HepG2 (cell line): Measurements from ENCODE around the gene SLC17A9. TPM values are rescaled to one million over a fixed set of nuclear protein-coding genes. Genes with fewer than 3 reads are reported as not detected.

ENCODE experiments used
- CEBPB ChIP-seq: IDR thresholded peaks from 2 replicates; pipeline ENCODE4 v1.6.1; 2011; ENCODE audit warnings: low read depth, low read length, improper control_type of control experiment, borderline replicate concordance
- DDIT3 ChIP-seq: sonication (generic); formaldehyde crosslinking; IDR thresholded peaks from 2 replicates; pipeline ENCODE4 v1.4.0; 2020; ENCODE audit warnings: mild to moderate bottlenecking, missing genetic modification reagents
- ERF ChIP-seq: IDR thresholded peaks from 2 replicates; pipeline ENCODE4 v1.6.1; 2018; ENCODE audit warnings: missing biosample characterization, missing genetic modification reagents
- FOXO1 ChIP-seq: sonication (generic); formaldehyde crosslinking; IDR thresholded peaks from 2 replicates; pipeline ENCODE4 v1.4.0; 2020; ENCODE audit warnings: missing genetic modification reagents
- FOXO4 ChIP-seq: sonication (generic); formaldehyde crosslinking; conservative IDR thresholded peaks from 2 replicates; pipeline ENCODE4 v1.8.1; 2023; ENCODE audit warnings: missing genetic modification reagents
- IKZF5 ChIP-seq: IDR thresholded peaks from 2 replicates; pipeline ENCODE4 v1.6.1; 2018; ENCODE audit warnings: missing genetic modification reagents, mild to moderate bottlenecking, missing compliant biosample characterization
- MED13 ChIP-seq: sonication (generic); formaldehyde crosslinking; IDR thresholded peaks from 2 replicates; pipeline ENCODE4 v1.5.0; 2020; ENCODE audit warnings: missing genetic modification reagents
- MED8 ChIP-seq: sonication (generic); formaldehyde crosslinking; IDR thresholded peaks from 2 replicates; pipeline ENCODE4 v1.8.1; 2023; ENCODE audit warnings: mild to moderate bottlenecking, missing genetic modification reagents; ENCODE audit not compliant: insufficient replicate concordance
- RARA ChIP-seq: IDR thresholded peaks from 2 replicates; pipeline ENCODE4 v1.6.1; 2016; ENCODE audit warnings: missing genetic modification reagents, missing compliant biosample characterization
- RFX5 ChIP-seq: IDR thresholded peaks from 2 replicates; pipeline ENCODE4 v1.6.1; 2011; ENCODE audit warnings: low read depth, low read length, improper control_type of control experiment
- TBP ChIP-seq: sonication (generic); formaldehyde crosslinking; IDR thresholded peaks from 2 replicates; pipeline ENCODE4 v1.5.0; 2020; ENCODE audit warnings: missing genetic modification reagents
- ZBTB37 ChIP-seq: sonication (generic); formaldehyde crosslinking; IDR thresholded peaks from 2 replicates; pipeline ENCODE4 v1.4.0; 2020; ENCODE audit warnings: mild to moderate bottlenecking, missing genetic modification reagents
- ZFP36 ChIP-seq: fragments of 150-350 bp; IDR thresholded peaks from 2 replicates; pipeline ENCODE4 v1.6.1; 2018; ENCODE audit warnings: borderline replicate concordance, low read length, low read depth; ENCODE audit not compliant: partially characterized antibody
- ZKSCAN5 ChIP-seq: sonication (generic); formaldehyde crosslinking; IDR thresholded peaks from 2 replicates; pipeline ENCODE4 v1.5.1; 2020; ENCODE audit warnings: mild to moderate bottlenecking, missing genetic modification reagents
- ZNF10 ChIP-seq: sonication (generic); formaldehyde crosslinking; IDR thresholded peaks from 2 replicates; pipeline ENCODE4 v1.4.0; 2020; ENCODE audit warnings: mild to moderate bottlenecking, low read depth, missing genetic modification reagents, borderline replicate concordance
- ZNF101 ChIP-seq: sonication (generic); formaldehyde crosslinking; IDR thresholded peaks from 2 replicates; pipeline ENCODE4 v1.4.0; 2020; ENCODE audit warnings: mild to moderate bottlenecking, low read depth, missing genetic modification reagents, borderline replicate concordance
- ZNF124 ChIP-seq: sonication (generic); formaldehyde crosslinking; IDR thresholded peaks from 2 replicates; pipeline ENCODE4 v1.4.0; 2020; ENCODE audit warnings: missing genetic modification reagents
- ZNF235 ChIP-seq: sonication (generic); formaldehyde crosslinking; IDR thresholded peaks from 2 replicates; pipeline ENCODE4 v1.8.1; 2023; ENCODE audit warnings: mild to moderate bottlenecking, missing genetic modification reagents, borderline replicate concordance
- ZNF276 ChIP-seq: sonication (generic); formaldehyde crosslinking; IDR thresholded peaks from 2 replicates; pipeline ENCODE4 v1.4.0; 2020; ENCODE audit warnings: mild to moderate bottlenecking, low read depth, missing genetic modification reagents
- ZNF484 ChIP-seq: sonication (generic); formaldehyde crosslinking; IDR thresholded peaks from 2 replicates; pipeline ENCODE4 v1.5.1; 2020; ENCODE audit warnings: mild to moderate bottlenecking, low read depth, missing genetic modification reagents, borderline replicate concordance
- ZNF724P ChIP-seq: sonication (generic); formaldehyde crosslinking; IDR thresholded peaks from 2 replicates; pipeline ENCODE4 v1.8.0; 2022; ENCODE audit warnings: missing genetic modification reagents, borderline replicate concordance
- ZNF839 ChIP-seq: sonication (generic); formaldehyde crosslinking; IDR thresholded peaks from 2 replicates; pipeline ENCODE4 v1.4.0; 2020; ENCODE audit warnings: missing genetic modification reagents, mild to moderate bottlenecking, borderline replicate concordance
- polyA plus RNA-seq, 8 experiments: library from polyadenylated mRNA; depleted of rRNA in 3 of 8; stranded (reverse) in 7 of 8; unstranded in 1 of 8; fragments of >200 nt; fragmentation: Illumina TruSeq in 4 of 8; extraction: Trizol in 4 of 8; gene quantifications; 2 replicates each; pipeline versions ENCODE4 v1.2.1 to v1.2.3, GENCODE V29; 2011 to 2016; ENCODE audit warnings: low read depth in 4 of 8, missing spikeins in 1 of 8, mixed read lengths in 1 of 8; ENCODE audit not compliant: insufficient read depth in 1 of 8
- total RNA-seq, 5 experiments: library from RNA; depleted of rRNA; stranded (reverse); fragments of >200 nt; fragmentation: Illumina TruSeq; extraction: Trizol; gene quantifications; 2 replicates each; pipeline ENCODE4 v1.2.3, GENCODE V29; 2016; ENCODE audit warnings: low read depth in 1 of 5

Gene SLC17A9
- total and polyA plus RNA-seq, 2 of the 13 experiments (the other 11 are each of a cell fraction or from before 2014, with no cell fraction given) = 110 to 191 TPM

- TF ChIP-seq ZBTB37 (CRISPR knock-in tag) = no peak
- peak; percentile 98 for TF ChIP-seq ZNF235 (CRISPR knock-in tag)
- 0 out of 2 replicates have a peak, but pooled peaks have one; percentile 56 for TF ChIP-seq ZNF101 (CRISPR knock-in tag)
- no peak; the same call in 1 of the 2 replicates for TF ChIP-seq RFX5
- TF ChIP-seq ZNF10 (CRISPR knock-in tag) = 0 out of 2 replicates have a peak, but pooled peaks have one; percentile 70
- no peak; the same call in 1 of the 2 replicates for TF ChIP-seq ZNF839 (CRISPR knock-in tag)
- peak; percentile 90; the same call in 1 of the 2 replicates for TF ChIP-seq ZNF276 (CRISPR knock-in tag)
- peak; percentile 84 for TF ChIP-seq MED8 (CRISPR knock-in tag)
- TF ChIP-seq FOXO1 (CRISPR knock-in tag) = peak; percentile 83
- peak; percentile 67; the same call in 1 of the 2 replicates for TF ChIP-seq MED13
- peak; percentile 93 for TF ChIP-seq ZNF724P
- TF ChIP-seq ZNF124 (CRISPR knock-in tag) = peak; percentile 85; the same call in 1 of the 2 replicates
- no peak for TF ChIP-seq FOXO4 (CRISPR knock-in tag)
- peak; percentile 62; the same call in 1 of the 2 replicates for TF ChIP-seq RARA
- TF ChIP-seq ZFP36 = no peak
- no peak for TF ChIP-seq CEBPB
- TF ChIP-seq ZNF484 (CRISPR knock-in tag) = 0 out of 2 replicates have a peak, but pooled peaks have one; percentile 1
- TF ChIP-seq IKZF5 (CRISPR knock-in tag) = peak; percentile 94
- TF ChIP-seq DDIT3 (CRISPR knock-in tag) = no peak
- TF ChIP-seq ERF (CRISPR knock-in tag) = peak; percentile 93
- TF ChIP-seq ZKSCAN5 (CRISPR knock-in tag) = peak; percentile 72; the same call in 1 of the 2 replicates
- TF ChIP-seq TBP = no peak
Measured at GRCh38 chr20:62937268-62938104, 15.0 kb upstream of the SLC17A9 start (continued).
